ENCODE results near the gene EFCC1.

DNA sequence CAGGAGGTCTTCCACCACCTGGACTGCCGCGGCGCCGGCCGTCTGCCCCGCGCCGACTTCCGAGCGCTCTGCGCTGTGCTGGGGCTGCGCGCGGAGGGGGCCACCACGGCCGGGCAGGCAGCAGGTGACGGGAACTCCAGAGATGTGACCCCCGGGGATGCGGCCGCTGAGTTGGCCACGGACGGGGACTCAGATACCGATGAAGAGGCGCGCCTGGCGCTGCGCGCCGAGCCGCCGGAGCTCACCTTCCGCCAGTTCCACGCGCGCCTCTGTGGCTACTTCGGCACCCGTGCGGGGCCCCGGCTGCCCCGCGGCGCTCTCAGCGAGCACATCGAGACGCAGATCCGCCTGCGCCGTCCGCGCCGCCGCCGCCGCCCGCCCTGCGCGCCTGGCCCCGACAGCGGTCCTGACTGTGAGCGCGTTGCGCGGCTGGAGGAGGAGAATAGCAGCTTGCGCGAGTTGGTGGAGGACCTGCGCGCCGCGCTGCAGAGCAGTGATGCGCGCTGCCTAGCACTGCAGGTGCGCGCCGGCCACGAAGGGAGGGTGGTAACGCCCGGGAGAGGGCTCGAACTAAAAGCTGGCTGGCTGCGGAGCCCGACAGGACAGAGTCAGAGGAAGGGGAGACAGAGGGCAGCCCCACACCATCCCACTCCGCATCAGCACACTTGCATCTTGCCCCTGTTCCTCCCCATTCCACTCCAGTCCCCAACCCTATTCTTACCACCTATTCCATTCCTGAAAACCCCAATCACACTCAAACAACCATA, 885 bp downstream of the EFCC1 start:
- TF ChIP-seq, protein P1, sequence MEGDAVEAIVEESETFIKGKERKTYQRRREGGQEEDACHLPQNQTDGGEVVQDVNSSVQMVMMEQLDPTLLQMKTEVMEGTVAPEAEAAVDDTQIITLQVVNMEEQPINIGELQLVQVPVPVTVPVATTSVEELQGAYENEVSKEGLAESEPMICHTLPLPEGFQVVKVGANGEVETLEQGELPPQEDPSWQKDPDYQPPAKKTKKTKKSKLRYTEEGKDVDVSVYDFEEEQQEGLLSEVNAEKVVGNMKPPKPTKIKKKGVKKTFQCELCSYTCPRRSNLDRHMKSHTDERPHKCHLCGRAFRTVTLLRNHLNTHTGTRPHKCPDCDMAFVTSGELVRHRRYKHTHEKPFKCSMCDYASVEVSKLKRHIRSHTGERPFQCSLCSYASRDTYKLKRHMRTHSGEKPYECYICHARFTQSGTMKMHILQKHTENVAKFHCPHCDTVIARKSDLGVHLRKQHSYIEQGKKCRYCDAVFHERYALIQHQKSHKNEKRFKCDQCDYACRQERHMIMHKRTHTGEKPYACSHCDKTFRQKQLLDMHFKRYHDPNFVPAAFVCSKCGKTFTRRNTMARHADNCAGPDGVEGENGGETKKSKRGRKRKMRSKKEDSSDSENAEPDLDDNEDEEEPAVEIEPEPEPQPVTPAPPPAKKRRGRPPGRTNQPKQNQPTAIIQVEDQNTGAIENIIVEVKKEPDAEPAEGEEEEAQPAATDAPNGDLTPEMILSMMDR (conservative IDR thresholded peaks at IDR 0.05; ENCODE audit: low read length): no peak
- no peak for TF ChIP-seq EZH2phosphoT487 (IDR thresholded peaks at IDR 0.05; ENCODE audit: borderline replicate concordance, low read depth, low read length)

All from OCI-LY7 (cell line).